22Rv1 (cell line): Measurements from ENCODE around the gene JAKMIP2.

Source experiments
- ZFX ChIP-seq: fragments of 450-650 bp; IDR thresholded peaks from 2 replicates; pipeline ENCODE4 v1.6.1; 2017; ENCODE audit warnings: antibody characterized with exemption, borderline replicate concordance
- TF ChIP-seq, protein P1 (sequence below): fragments of 450-650 bp; IDR thresholded peaks from 2 replicates; pipeline ENCODE4 v1.5.1; 2017; ENCODE audit warnings: mild to moderate bottlenecking

DNA sequence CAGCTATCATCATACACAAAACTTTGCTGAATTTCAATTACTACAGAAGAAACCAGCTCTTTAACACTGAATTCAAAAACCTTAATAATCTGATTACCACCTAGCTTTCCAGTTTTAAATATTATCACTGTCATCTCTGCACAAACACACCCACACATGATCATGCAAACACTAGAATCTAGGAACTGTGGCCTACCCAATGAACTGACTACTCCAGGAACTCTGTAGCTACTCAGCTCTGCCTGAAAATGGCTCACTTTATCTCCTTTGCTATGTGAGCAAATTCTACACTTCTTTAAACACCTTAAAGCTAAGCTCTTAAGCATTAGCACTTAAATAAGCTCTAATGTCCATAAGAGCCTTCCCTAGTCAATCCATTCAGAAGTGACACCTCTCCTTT, 149.4 kb downstream of the JAKMIP2 start:
- TF ChIP-seq, protein P1, sequence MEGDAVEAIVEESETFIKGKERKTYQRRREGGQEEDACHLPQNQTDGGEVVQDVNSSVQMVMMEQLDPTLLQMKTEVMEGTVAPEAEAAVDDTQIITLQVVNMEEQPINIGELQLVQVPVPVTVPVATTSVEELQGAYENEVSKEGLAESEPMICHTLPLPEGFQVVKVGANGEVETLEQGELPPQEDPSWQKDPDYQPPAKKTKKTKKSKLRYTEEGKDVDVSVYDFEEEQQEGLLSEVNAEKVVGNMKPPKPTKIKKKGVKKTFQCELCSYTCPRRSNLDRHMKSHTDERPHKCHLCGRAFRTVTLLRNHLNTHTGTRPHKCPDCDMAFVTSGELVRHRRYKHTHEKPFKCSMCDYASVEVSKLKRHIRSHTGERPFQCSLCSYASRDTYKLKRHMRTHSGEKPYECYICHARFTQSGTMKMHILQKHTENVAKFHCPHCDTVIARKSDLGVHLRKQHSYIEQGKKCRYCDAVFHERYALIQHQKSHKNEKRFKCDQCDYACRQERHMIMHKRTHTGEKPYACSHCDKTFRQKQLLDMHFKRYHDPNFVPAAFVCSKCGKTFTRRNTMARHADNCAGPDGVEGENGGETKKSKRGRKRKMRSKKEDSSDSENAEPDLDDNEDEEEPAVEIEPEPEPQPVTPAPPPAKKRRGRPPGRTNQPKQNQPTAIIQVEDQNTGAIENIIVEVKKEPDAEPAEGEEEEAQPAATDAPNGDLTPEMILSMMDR = no peak
- TF ChIP-seq ZFX = no peak
